ENCODE data around the gene RPL23. TPM values are rescaled to one million over a fixed set of nuclear protein-coding genes. Genes with fewer than 3 reads are reported as not detected.
A peak's percentile ranks its signal among the peaks of the same experiment; 100 is the strongest.

RPL23 gene
- total and polyA plus RNA-seq, 3 donors from 2014 or later, result 406 to 912 (median 746) TPM

DNA sequence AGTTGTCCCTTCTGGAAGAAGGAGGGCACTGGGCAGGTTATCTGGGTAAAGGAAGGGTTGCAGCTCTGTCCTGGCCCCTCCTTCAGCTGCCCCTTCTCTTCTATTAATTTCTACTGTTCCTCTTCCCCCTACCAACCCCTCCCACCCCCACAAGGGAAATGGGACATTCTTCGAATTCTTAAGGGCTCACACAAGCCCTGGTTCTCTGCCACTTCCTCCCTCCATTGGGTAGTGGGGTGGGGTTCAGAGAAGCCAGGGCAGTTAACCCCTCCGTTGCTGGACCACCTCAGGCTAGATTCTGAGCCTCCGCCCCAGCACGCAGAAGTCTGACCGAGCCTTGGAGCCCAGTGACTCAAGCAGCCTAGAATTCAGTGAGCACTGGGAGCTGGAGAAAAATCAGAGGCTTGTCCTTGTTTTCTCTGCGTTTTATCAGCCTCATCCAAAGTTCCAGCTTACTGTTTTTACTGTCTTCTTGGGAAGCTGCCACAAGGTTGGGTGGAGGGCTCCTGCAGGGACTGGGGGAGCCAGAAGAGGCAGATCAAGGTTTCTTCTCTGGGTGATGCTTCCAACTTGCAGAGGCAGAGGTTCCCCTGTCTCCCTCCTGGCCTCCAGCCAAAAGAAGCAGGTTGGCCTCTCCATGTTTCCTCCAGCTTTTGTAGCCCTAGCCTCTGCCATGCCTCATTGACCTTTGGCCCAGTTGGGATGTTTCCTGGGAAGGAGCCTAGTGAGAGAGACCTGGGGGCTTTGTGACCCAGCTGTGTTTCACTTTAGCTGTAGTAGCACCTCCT, 26.6 kb upstream of the RPL23 start:
- TF ChIP-seq, protein P1, sequence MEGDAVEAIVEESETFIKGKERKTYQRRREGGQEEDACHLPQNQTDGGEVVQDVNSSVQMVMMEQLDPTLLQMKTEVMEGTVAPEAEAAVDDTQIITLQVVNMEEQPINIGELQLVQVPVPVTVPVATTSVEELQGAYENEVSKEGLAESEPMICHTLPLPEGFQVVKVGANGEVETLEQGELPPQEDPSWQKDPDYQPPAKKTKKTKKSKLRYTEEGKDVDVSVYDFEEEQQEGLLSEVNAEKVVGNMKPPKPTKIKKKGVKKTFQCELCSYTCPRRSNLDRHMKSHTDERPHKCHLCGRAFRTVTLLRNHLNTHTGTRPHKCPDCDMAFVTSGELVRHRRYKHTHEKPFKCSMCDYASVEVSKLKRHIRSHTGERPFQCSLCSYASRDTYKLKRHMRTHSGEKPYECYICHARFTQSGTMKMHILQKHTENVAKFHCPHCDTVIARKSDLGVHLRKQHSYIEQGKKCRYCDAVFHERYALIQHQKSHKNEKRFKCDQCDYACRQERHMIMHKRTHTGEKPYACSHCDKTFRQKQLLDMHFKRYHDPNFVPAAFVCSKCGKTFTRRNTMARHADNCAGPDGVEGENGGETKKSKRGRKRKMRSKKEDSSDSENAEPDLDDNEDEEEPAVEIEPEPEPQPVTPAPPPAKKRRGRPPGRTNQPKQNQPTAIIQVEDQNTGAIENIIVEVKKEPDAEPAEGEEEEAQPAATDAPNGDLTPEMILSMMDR (IDR thresholded peaks at IDR 0.05), result no peak
- TF ChIP-seq POLR2A (IDR thresholded peaks at IDR 0.05), result no peak
- no peak overlapping the region for H3K4me3 ChIP-seq
- no peaks in the 10 kb centered on the region for H3K9me3 ChIP-seq
- peak; percentile 50 for DNase-seq
- peak overlapping the region; percentile 1 to 62 for H3K27ac ChIP-seq
- H3K36me3 ChIP-seq (ENCODE audit: low read depth, missing control alignments), result no peaks in the 10 kb centered on the region
- intact Hi-C loops (cut with DNase I; ENCODE audit: low total_unique reads), result no loop called here
- H3K27me3 ChIP-seq, result no peaks in the 10 kb centered on the region
- WGBS, 2 donors, result 14 to 37% methylated on average over 6 of the region's 6 CpGs
- H3K4me1 ChIP-seq, result peaks cover 59% of the 10 kb centered on the region

DNA sequence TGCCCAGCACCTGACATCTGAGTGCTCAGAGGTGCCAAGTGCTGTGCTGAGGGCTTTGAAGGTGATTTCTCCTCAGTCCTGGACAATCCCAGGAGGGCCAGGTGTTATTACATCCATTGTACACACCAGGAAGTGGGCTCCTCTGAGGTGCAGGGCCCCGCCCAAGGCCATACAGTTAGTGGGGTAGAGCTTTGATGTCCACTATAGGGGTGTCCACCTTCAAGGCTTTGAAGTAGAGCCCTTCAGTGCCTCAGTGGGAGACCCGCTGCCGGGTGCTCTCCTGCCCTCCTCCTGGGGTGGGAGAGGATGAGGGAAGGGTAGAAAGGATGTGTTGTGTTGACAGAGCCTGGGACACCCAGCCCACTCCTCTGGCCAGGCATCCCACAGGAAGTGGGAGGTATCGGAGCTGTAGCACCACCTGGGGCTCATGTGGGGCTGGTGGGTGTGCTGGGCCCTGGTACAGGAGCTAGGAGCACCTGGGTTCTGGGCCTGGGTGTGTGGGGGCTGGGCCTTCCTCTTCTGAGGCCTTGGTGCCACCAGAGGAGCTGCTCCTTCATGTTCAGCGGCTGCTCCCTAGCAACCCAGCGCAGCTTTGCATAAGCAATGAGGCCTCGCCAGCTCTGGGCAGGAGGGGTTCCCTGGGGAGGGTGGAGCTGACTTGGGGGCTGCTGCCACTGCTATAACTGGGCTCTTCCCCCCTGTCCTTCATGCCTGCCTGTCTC, 23.8 kb upstream of the RPL23 start:
- Histone ChIP-seq H3K27me3 (no peaks in the 10 kb centered on the region), H3K9me3 (no peaks in the 10 kb centered on the region), H3K4me1 (peaks cover 60% of the 10 kb centered on the region), H3K27ac (no peak overlapping the region), H3K4me3 (no peak overlapping the region), H3K36me3 (ENCODE audit: low read depth, missing control alignments) (no peaks in the 10 kb centered on the region)
- no peak for DNase-seq
- intact Hi-C loops (cut with DNase I; ENCODE audit: low total_unique reads), result no loop called here
- WGBS, 2 donors, result 90 to 100% methylated on average over 2 to 7 of the region's 7 CpGs
- no peak for TF ChIP-seq POLR2A (IDR thresholded peaks at IDR 0.05)
- TF ChIP-seq, protein P1 (IDR thresholded peaks at IDR 0.05), result no peak

DNA sequence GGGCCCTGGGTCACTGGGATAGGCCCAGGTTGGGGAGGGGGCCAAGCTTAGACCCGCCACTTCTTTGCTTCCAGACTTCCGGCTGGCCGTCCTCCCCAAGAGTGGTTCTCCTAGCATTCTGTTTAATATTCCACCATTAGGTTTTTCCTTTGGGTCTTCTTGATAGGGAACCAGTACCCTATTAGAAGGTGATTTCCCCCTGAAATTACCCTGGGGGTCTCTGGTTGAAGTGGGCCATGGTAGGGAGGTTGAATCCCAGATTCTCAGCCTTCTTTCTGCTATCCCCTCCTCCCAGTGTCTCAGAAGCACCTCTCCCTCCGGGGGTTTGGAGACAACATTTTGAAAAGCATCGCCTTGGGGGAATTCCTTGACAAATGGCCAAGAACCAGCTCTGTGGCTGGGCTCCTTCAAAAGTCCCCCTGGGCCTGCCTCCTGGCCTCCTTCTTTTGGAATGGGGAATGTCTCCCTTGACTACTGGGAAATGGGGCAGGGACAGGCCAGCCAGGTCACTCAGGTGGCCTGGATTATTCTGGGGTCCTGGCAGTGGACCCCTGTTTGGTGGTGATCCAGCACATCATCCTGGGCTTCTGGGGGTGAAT, 22.1 kb upstream of the RPL23 start:
- Histone ChIP-seq H3K4me1 (peaks cover 47% of the 10 kb centered on the region), H3K4me3 (no peak overlapping the region), H3K36me3 (ENCODE audit: low read depth, missing control alignments) (no peaks in the 10 kb centered on the region), H3K9me3 (no peaks in the 10 kb centered on the region), H3K27ac (no peak overlapping the region), H3K27me3 (no peaks in the 10 kb centered on the region)
- intact Hi-C loops (cut with DNase I; ENCODE audit: low total_unique reads), result no loop called here
- no peak for DNase-seq
- WGBS, 2 donors, result 66 to 77% methylated on average over 5 of the region's 5 CpGs
- TF ChIP-seq POLR2A (IDR thresholded peaks at IDR 0.05), result no peak

DNA sequence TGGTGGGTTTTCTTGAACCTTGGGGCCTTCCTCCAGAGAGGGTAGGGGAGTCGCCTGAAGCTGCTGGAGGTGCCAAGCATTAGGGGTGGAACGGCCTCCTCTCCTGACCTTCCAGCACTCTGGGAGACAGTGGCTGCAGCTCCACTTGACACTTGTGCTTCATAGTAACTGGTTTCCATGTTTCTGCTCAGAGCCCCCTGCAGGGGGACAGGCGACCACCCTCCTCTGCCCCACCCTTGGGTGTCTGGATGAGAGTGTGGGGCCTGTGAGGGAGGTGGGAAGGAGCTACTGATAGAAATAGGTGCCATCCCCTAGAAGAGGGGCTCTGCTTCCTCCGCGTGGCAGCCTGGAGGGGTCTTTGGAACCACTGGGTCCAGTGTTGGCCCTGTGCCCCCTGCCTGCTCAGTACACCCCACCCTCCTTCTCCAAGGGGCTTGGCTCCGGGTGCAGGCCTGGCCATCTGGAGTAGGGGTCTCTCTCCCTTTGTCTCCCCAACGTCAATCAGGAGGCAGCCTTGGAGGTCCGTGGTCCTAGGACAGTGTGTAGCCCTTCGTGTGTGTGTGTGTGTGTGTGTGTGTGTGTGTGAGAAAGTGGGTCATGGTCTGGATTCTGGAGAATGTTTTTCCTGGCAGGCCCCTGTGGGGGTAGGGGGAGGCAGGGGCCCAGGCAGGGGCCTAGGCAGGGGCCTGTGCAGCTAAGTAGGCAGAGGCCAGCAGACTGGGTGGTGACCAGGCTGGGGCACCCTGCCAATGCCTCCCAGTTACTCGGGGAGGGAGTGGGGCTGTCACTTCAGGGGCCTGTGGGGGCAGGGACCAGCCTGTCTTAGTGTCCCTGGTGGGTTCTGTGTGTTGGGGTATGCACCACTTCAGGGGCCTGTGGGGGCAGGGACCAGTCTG, 21.2 kb upstream of the RPL23 start:
- intact Hi-C loops (cut with DNase I; ENCODE audit: low total_unique reads), result no loop called here
- no peak overlapping the region for H3K27ac ChIP-seq
- TF ChIP-seq, protein P1 (IDR thresholded peaks at IDR 0.05), result no peak
- TF ChIP-seq POLR2A (IDR thresholded peaks at IDR 0.05), result no peak
- 47 to 53% methylated on average over 9 to 10 of the region's 10 CpGs for WGBS, 2 donors
- no peak for DNase-seq
- H3K4me1 ChIP-seq, result peaks cover 39% of the 10 kb centered on the region
- no peaks in the 10 kb centered on the region for H3K36me3 ChIP-seq (ENCODE audit: low read depth, missing control alignments)
- H3K4me3 ChIP-seq, result no peak overlapping the region
- no peaks in the 10 kb centered on the region for H3K27me3 ChIP-seq
- no peaks in the 10 kb centered on the region for H3K9me3 ChIP-seq
